GM12878 (cell line): ENCODE measurements around the gene FAM117B. TPM values are rescaled to one million over a fixed set of nuclear protein-coding genes. Genes with fewer than 3 reads are reported as not detected.
A peak's percentile ranks its signal among the peaks of the same experiment; 100 is the strongest.

Experiments
- BCL11A ChIP-seq: IDR thresholded peaks from 2 replicates; pipeline ENCODE4 v1.6.1; 2011; ENCODE audit warnings: low read depth, low read length
- BCLAF1 ChIP-seq: fragments of 450-650 bp; IDR thresholded peaks from 2 replicates; pipeline ENCODE4 v1.6.1; 2017; ENCODE audit warnings: antibody characterized with exemption, mild to moderate bottlenecking, moderate library complexity
- BHLHE40 ChIP-seq, 2 experiments: fragments of 450-650 bp in 1 of 2; IDR thresholded peaks; 2 replicates each; pipeline ENCODE4 v1.6.1; 2011 to 2017; ENCODE audit warnings: low read depth in 2 of 2, borderline replicate concordance in 1 of 2, improper control_type of control experiment in 1 of 2, low read length in 1 of 2, mild to moderate bottlenecking in 1 of 2
- CEBPZ ChIP-seq: fragments of 150-350 bp; IDR thresholded peaks from 2 replicates; pipeline ENCODE4 v1.6.1; 2016; ENCODE audit warnings: low read depth, low read length
- HDAC2 ChIP-seq: fragments of 200-600 bp; sonication (generic); IDR thresholded peaks from 2 replicates; pipeline ENCODE4 v1.6.1; 2017
- IRF4 ChIP-seq: IDR thresholded peaks from 2 replicates; pipeline ENCODE4 v1.6.1; 2011; ENCODE audit warnings: low read depth, low read length
- JUND ChIP-seq: IDR thresholded peaks from 2 replicates; pipeline ENCODE4 v1.6.1; 2012; ENCODE audit warnings: low read depth, mild to moderate bottlenecking, low read length, improper control_type of control experiment, moderate library complexity
- MXI1 ChIP-seq: fragments of 150-350 bp; IDR thresholded peaks from 2 replicates; pipeline ENCODE4 v1.6.1; 2011; ENCODE audit warnings: low read depth, mild to moderate bottlenecking, inconsistent platforms, low read length, improper control_type of control experiment
- NBN ChIP-seq: fragments of 450-650 bp; IDR thresholded peaks from 2 replicates; pipeline ENCODE4 v1.6.1; 2016
- NFIC ChIP-seq: IDR thresholded peaks from 2 replicates; pipeline ENCODE4 v1.6.1; 2012; ENCODE audit warnings: low read depth, mild to moderate bottlenecking, inconsistent platforms, low read length, moderate library complexity
- POLR2A ChIP-seq: IDR thresholded peaks from 2 replicates; pipeline ENCODE4 v1.6.1; 2011; ENCODE audit warnings: low read depth, mild to moderate bottlenecking, low read length
- POU2F2 ChIP-seq: IDR thresholded peaks from 3 replicates; pipeline ENCODE4 v1.6.1; 2011; ENCODE audit warnings: low read depth, mild to moderate bottlenecking, low read length, borderline replicate concordance
- REST ChIP-seq: IDR thresholded peaks from 2 replicates; pipeline ENCODE4 v1.6.1; 2012; ENCODE audit warnings: mild to moderate bottlenecking, low read depth, low read length
- SKIL ChIP-seq: fragments of 450-650 bp; IDR thresholded peaks from 2 replicates; pipeline ENCODE4 v1.6.1; 2017; ENCODE audit warnings: mild to moderate bottlenecking, low read depth, inconsistent platforms; ENCODE audit not compliant: poor library complexity, severe bottlenecking
- TBL1XR1 ChIP-seq: IDR thresholded peaks from 2 replicates; pipeline ENCODE4 v1.6.1; 2012; ENCODE audit warnings: low read depth, low read length, improper control_type of control experiment
- ZBED1 ChIP-seq: IDR thresholded peaks from 2 replicates; pipeline ENCODE4 v1.6.1; 2016; ENCODE audit warnings: borderline replicate concordance
- ZNF274 ChIP-seq: IDR thresholded peaks from one replicate; pipeline ENCODE4 v1.8.0; 2011; ENCODE audit not compliant: insufficient read length, insufficient read depth
- ZNF384 ChIP-seq: IDR thresholded peaks from 2 replicates; pipeline ENCODE4 v1.6.1; 2012; ENCODE audit warnings: low read depth, mild to moderate bottlenecking, low read length, improper control_type of control experiment, borderline replicate concordance
- polyA plus RNA-seq, 11 experiments: library from polyadenylated mRNA; depleted of rRNA in 4 of 11; unstranded in 6 of 11; stranded (reverse) in 5 of 11; fragments of >200 nt; fragmentation: Nextera tagmentation in 4 of 11; fragmentation: Illumina TruSeq in 1 of 11; extraction: Ambion mirVana in 4 of 11; extraction: Trizol in 1 of 11; gene quantifications; 1 replicate in 1 of 11; 2 replicates in 10 of 11; pipeline versions ENCODE4 v1.2.1 to v1.2.3, GENCODE V29; 2011 to 2016; ENCODE audit warnings: inconsistent platforms in 2 of 11, missing spikeins in 2 of 11, low read depth in 1 of 11
- total RNA-seq, 4 experiments: library from RNA; depleted of rRNA in 3 of 4; stranded (reverse); fragments of >200 nt in 3 of 4; fragmentation: Illumina TruSeq in 1 of 4; extraction: Trizol in 1 of 4; gene quantifications; 2 replicates each; pipeline versions ENCODE4 v1.2.1 to v1.2.3, GENCODE V29; 2013 to 2021

The FAM117B gene
- total and polyA plus RNA-seq, 10 of the 15 experiments (the other 5 are each of a cell fraction or from before 2014, with no cell fraction given) = 1.6 to 7.6 (median 4.2) TPM

- no peak for TF ChIP-seq CEBPZ
- no peak for TF ChIP-seq BCL11A
- 0 out of 2 replicates have a peak, but pooled peaks have one; percentile 53 for TF ChIP-seq IRF4
- TF ChIP-seq JUND = no peak
- TF ChIP-seq SKIL = no peak
- no peak for TF ChIP-seq POLR2A
- no peak for TF ChIP-seq ZNF274
- no peak for TF ChIP-seq BCLAF1
- 0 out of 2 replicates have a peak, but pooled peaks have one; percentile 21 for TF ChIP-seq MXI1
- no peak for TF ChIP-seq ZBED1
- TF ChIP-seq NBN = 0 out of 2 replicates have a peak, but pooled peaks have one; percentile 30
- no peak for TF ChIP-seq POU2F2
- no peak for TF ChIP-seq ZNF384
- TF ChIP-seq REST = no peak
- no peak for TF ChIP-seq HDAC2
- no peak for TF ChIP-seq NFIC
- TF ChIP-seq TBL1XR1 = 0 out of 2 replicates have a peak, but pooled peaks have one; percentile 48
- TF ChIP-seq BHLHE40 (IDR thresholded peaks at IDR 0.05; ENCODE audit: borderline replicate concordance in 1 of 2, low read depth in 2 of 2, low read length in 1 of 2) = peak; percentile 22 to 32; a peak in 3 of 4 replicates
These were observed 45.9 kb upstream of the FAM117B start (continued) for GRCh38 chr2:202588647-202589581.
